Astrocyte (in vitro differentiated cells and primary cell): Measurements from ENCODE around the gene FAM3C. TPM values are rescaled to one million over a fixed set of nuclear protein-coding genes. Genes with fewer than 3 reads are reported as not detected.

ENCODE experiments used
- DNase-seq: peaks from one replicate; pipeline ENCODE4 v3.0.0-alpha.2; 2010; ENCODE audit warnings: low read depth
- FAIRE-seq: peaks from 2 replicates; lab custom pipeline; 2011; peaks lifted over from hg19 to GRCh38; lab: Jason Lieb, UNC
- H2AFZ ChIP-seq: 2 replicates; pipeline ENCODE4 v1.6.0; 2012; ENCODE audit warnings: low read depth, low read length, inconsistent platforms
- H3K27ac ChIP-seq: 2 replicates; pipeline ENCODE4 v1.5.1; 2011; ENCODE audit warnings: low read depth, low read length, inconsistent platforms
- H3K27me3 ChIP-seq: 2 replicates; pipeline ENCODE4 v1.6.0; 2011; ENCODE audit warnings: low read length, inconsistent platforms; ENCODE audit not compliant: insufficient read depth
- H3K36me3 ChIP-seq: 2 replicates; pipeline ENCODE4 v1.5.1; 2011; ENCODE audit warnings: low read length, inconsistent platforms; ENCODE audit not compliant: insufficient read depth
- H3K4me1 ChIP-seq: 2 replicates; pipeline ENCODE4 v1.5.1; 2011; ENCODE audit warnings: low read length, inconsistent platforms; ENCODE audit not compliant: insufficient read depth
- H3K4me2 ChIP-seq: 2 replicates; pipeline ENCODE4 v1.6.0; 2012; ENCODE audit warnings: low read length, inconsistent platforms
- H3K4me3 ChIP-seq: 2 replicates; pipeline ENCODE4 v1.5.1; 2011; ENCODE audit warnings: low read depth, mild to moderate bottlenecking, low read length, inconsistent platforms; ENCODE audit not compliant: insufficient read depth
- H3K79me2 ChIP-seq: 2 replicates; pipeline ENCODE4 v1.6.0; 2012; ENCODE audit warnings: mild to moderate bottlenecking, low read length, inconsistent platforms; ENCODE audit not compliant: insufficient read depth
- H3K9ac ChIP-seq: 2 replicates; pipeline ENCODE4 v1.6.0; 2012; ENCODE audit warnings: mild to moderate bottlenecking, low read length, inconsistent platforms
- H3K9me3 ChIP-seq: 2 replicates; pipeline ENCODE4 v1.5.1; 2012; ENCODE audit warnings: low read depth, mild to moderate bottlenecking, low read length, inconsistent platforms; ENCODE audit not compliant: insufficient read depth
- H4K20me1 ChIP-seq: 2 replicates; pipeline ENCODE4 v1.6.0; 2012; ENCODE audit warnings: low read length, inconsistent platforms; ENCODE audit not compliant: insufficient read depth
- H3K27ac Mint-ChIP-seq: one replicate; pipeline ENCODE4 v1.8.0; 2021; ENCODE audit warnings: mild to moderate bottlenecking, mixed read lengths; ENCODE audit not compliant: unreplicated experiment
- H3K27me3 Mint-ChIP-seq: one replicate; pipeline ENCODE4 v1.8.0; 2021; ENCODE audit warnings: low read depth, mixed read lengths; ENCODE audit not compliant: unreplicated experiment
- H3K36me3 Mint-ChIP-seq: one replicate; pipeline ENCODE4 v1.8.0; 2021; ENCODE audit warnings: low read depth, mixed read lengths; ENCODE audit not compliant: unreplicated experiment
- H3K4me1 Mint-ChIP-seq: one replicate; pipeline ENCODE4 v1.8.0; 2021; ENCODE audit warnings: low read depth, mixed read lengths; ENCODE audit not compliant: unreplicated experiment
- H3K4me3 Mint-ChIP-seq: one replicate; pipeline ENCODE4 v1.8.0; 2021; ENCODE audit warnings: mild to moderate bottlenecking, moderate library complexity, mixed read lengths; ENCODE audit not compliant: unreplicated experiment
- H3K9me3 Mint-ChIP-seq: one replicate; pipeline ENCODE4 v1.8.0; 2021; ENCODE audit warnings: mild to moderate bottlenecking, mixed read lengths; ENCODE audit not compliant: unreplicated experiment
- EZH2 ChIP-seq: IDR thresholded peaks from 2 replicates; pipeline ENCODE4 v1.6.1; 2012; ENCODE audit warnings: mild to moderate bottlenecking, low read length, inconsistent platforms; ENCODE audit not compliant: insufficient read depth
- total RNA-seq: library from RNA; stranded (reverse); gene quantifications from 2 replicates; pipeline ENCODE4 v1.2.1, GENCODE V29; 2021
- TF ChIP-seq, protein P1 (sequence below): IDR thresholded peaks from 2 replicates; pipeline ENCODE4 v1.5.1; 2011; ENCODE audit warnings: low read depth, mild to moderate bottlenecking, inconsistent platforms, low read length, moderate library complexity; ENCODE audit not compliant: insufficient read depth

FAM3C gene
- total RNA-seq, 1 donor from 2014 or later, result 71.8 TPM

- Histone ChIP-seq H2AFZ (peak overlapping the region; percentile 75), H3K79me2 (no peaks in the 10 kb centered on the region), H4K20me1 (no peaks in the 10 kb centered on the region), H3K4me3 (peak overlapping the region; percentile 71), H3K9me3 (no peaks in the 10 kb centered on the region), H3K4me1 (peaks cover 11% of the 10 kb centered on the region), H3K36me3 (no peaks in the 10 kb centered on the region), H3K27ac (no peak overlapping the region), H3K9ac (peak overlapping the region; percentile 33), H3K27me3 (peaks cover 22% of the 10 kb centered on the region), H3K4me2 (peak overlapping the region; percentile 99)
- FAIRE-seq, result no peak
- H3K4me1 Mint-ChIP-seq, result no peaks in the 10 kb centered on the region
- H3K36me3 Mint-ChIP-seq, result no peaks in the 10 kb centered on the region
- TF ChIP-seq, protein P1, sequence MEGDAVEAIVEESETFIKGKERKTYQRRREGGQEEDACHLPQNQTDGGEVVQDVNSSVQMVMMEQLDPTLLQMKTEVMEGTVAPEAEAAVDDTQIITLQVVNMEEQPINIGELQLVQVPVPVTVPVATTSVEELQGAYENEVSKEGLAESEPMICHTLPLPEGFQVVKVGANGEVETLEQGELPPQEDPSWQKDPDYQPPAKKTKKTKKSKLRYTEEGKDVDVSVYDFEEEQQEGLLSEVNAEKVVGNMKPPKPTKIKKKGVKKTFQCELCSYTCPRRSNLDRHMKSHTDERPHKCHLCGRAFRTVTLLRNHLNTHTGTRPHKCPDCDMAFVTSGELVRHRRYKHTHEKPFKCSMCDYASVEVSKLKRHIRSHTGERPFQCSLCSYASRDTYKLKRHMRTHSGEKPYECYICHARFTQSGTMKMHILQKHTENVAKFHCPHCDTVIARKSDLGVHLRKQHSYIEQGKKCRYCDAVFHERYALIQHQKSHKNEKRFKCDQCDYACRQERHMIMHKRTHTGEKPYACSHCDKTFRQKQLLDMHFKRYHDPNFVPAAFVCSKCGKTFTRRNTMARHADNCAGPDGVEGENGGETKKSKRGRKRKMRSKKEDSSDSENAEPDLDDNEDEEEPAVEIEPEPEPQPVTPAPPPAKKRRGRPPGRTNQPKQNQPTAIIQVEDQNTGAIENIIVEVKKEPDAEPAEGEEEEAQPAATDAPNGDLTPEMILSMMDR, result no peak
- TF ChIP-seq EZH2, result peak; percentile 35
- H3K4me3 Mint-ChIP-seq, result peak overlapping the region; percentile 83
- no peak overlapping the region for H3K27ac Mint-ChIP-seq
- H3K9me3 Mint-ChIP-seq, result no peaks in the 10 kb centered on the region
- DNase-seq, result no peak
- H3K27me3 Mint-ChIP-seq, result peaks cover 44% of the 10 kb centered on the region
Measured at GRCh38 chr7:121329191-121330052, 66.7 kb downstream of the FAM3C start.

- H3K27me3 ChIP-seq, result peaks cover 22% of the 10 kb centered on the region
Measured at GRCh38 chr7:121328508-121329190, 67.5 kb downstream of the FAM3C start, which contains the start of gene WNT16. TSS of gene WNT16 (plus strand) at chr7:121329000. CDS start at chr7:121329293, 293 bp downstream.

More at GRCh38 chr7:121328508-121329190, 67.5 kb downstream of the FAM3C start, which contains the start of gene WNT16:
- Mint-ChIP-seq H3K27ac (no peak within 1 kb of the TSS), H3K4me3 (peak within 1 kb of the TSS; percentile 83), H3K4me1 (no peaks in the 10 kb centered on the region), H3K36me3 (no peaks in the 10 kb centered on the region), H3K9me3 (no peaks in the 10 kb centered on the region), H3K27me3 (peaks cover 44% of the 10 kb centered on the region)
- Histone ChIP-seq H3K9me3 (no peaks in the 10 kb centered on the region), H3K4me3 (peak within 1 kb of the TSS; percentile 71), H3K36me3 (no peaks in the 10 kb centered on the region), H4K20me1 (no peaks in the 10 kb centered on the region), H3K79me2 (no peaks in the 10 kb centered on the region), H3K4me1 (peaks cover 11% of the 10 kb centered on the region), H2AFZ (peak within 1 kb of the TSS; percentile 75), H3K27ac (no peak within 1 kb of the TSS), H3K4me2 (peak within 1 kb of the TSS; percentile 99), H3K9ac (peak within 1 kb of the TSS; percentile 33)
- TF ChIP-seq EZH2, result no peak
- TF ChIP-seq, protein P1, result no peak
- DNase-seq, result no peak
- FAIRE-seq, result no peak
